Brain microvascular endothelial cell (primary cell): Measurements from ENCODE around the gene TNFRSF1B.

Source experiments
- DNase-seq: peaks from one replicate; pipeline ENCODE4 v3.0.0-alpha.2; 2020
- H3K27ac ChIP-seq: fragments of 250-450 bp; sonication (Bioruptor Pico); 2 replicates; pipeline ENCODE4 v1.5.1; 2020; ENCODE audit warnings: mild to moderate bottlenecking, moderate library complexity
- H3K27me3 ChIP-seq: fragments of 250-450 bp; sonication (Bioruptor Pico); replicated peaks from 2 replicates; pipeline ENCODE4 v1.5.1; 2020; ENCODE audit warnings: mild to moderate bottlenecking
- H3K36me3 ChIP-seq: fragments of 250-450 bp; sonication (Bioruptor Pico); replicated peaks from 2 replicates; pipeline ENCODE4 v1.5.1; 2020; ENCODE audit warnings: mild to moderate bottlenecking
- H3K4me3 ChIP-seq: 2 replicates; pipeline ENCODE4 v1.5.1; 2011; ENCODE audit warnings: low read depth, mild to moderate bottlenecking, control low read depth, low read length, moderate library complexity
- in situ Hi-C: cut with HindIII; loops from 2 replicates; pipeline ENCODE4 v1.10.0; 2017; ENCODE audit warnings: low sequenced_read_pairs, low pct_ligation_motif_present
- TF ChIP-seq, protein P1 (sequence below): IDR thresholded peaks from 2 replicates; pipeline ENCODE4 v1.5.1; 2011; ENCODE audit warnings: low read depth, mild to moderate bottlenecking, moderate library complexity, low read length, control low read depth, inconsistent platforms; ENCODE audit errors: missing control alignments

TNFRSF1B gene

DNA sequence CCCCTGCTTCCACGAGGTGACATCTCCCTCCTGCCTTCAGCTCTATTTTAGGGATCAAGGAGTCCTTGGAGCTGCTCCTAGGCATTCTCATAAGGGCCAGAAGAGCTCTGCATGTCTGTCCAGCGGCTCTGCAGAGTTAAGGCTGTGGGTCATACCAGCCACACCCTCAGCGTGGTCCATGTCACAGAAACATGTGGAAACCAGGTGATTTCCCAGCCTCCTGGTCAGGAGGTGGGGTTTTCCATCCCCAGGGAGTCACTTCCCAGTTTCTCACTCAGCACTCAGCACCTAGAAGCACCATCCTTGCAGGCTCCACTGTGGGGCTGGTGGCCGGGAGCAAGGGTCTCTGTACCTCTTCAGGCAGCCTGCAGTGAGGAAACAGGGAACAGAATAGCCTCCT is 1.4 kb upstream of the TNFRSF1B start:
- TF ChIP-seq, protein P1, sequence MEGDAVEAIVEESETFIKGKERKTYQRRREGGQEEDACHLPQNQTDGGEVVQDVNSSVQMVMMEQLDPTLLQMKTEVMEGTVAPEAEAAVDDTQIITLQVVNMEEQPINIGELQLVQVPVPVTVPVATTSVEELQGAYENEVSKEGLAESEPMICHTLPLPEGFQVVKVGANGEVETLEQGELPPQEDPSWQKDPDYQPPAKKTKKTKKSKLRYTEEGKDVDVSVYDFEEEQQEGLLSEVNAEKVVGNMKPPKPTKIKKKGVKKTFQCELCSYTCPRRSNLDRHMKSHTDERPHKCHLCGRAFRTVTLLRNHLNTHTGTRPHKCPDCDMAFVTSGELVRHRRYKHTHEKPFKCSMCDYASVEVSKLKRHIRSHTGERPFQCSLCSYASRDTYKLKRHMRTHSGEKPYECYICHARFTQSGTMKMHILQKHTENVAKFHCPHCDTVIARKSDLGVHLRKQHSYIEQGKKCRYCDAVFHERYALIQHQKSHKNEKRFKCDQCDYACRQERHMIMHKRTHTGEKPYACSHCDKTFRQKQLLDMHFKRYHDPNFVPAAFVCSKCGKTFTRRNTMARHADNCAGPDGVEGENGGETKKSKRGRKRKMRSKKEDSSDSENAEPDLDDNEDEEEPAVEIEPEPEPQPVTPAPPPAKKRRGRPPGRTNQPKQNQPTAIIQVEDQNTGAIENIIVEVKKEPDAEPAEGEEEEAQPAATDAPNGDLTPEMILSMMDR: no peak
- Histone ChIP-seq H3K4me3 (no peak overlapping the region), H3K36me3 (no peaks in the 10 kb centered on the region), H3K27me3 (no peaks in the 10 kb centered on the region), H3K27ac (no peak overlapping the region)
- in situ Hi-C loops: no loop called here
- no peak for DNase-seq

GRCh38 chr1:12167493-12168429 is 970 bp downstream of the TNFRSF1B start:
- in situ Hi-C loops: no loop called here
- TF ChIP-seq, protein P1: no peak
- H3K4me3 ChIP-seq: peak overlapping the region; percentile 53
- H3K27ac ChIP-seq: no peak overlapping the region
- DNase-seq: no peak
- H3K27me3 ChIP-seq: no peaks in the 10 kb centered on the region
- no peaks in the 10 kb centered on the region for H3K36me3 ChIP-seq

- no peaks in the 10 kb centered on the region for H3K27me3 ChIP-seq
- DNase-seq: no peak
- in situ Hi-C loops: no loop called here
- peak overlapping the region; percentile 53 for H3K4me3 ChIP-seq
- H3K27ac ChIP-seq: no peak overlapping the region
- TF ChIP-seq, protein P1: no peak
- no peaks in the 10 kb centered on the region for H3K36me3 ChIP-seq
Measured at GRCh38 chr1:12168451-12169160, 1.8 kb downstream of the TNFRSF1B start.

DNA sequence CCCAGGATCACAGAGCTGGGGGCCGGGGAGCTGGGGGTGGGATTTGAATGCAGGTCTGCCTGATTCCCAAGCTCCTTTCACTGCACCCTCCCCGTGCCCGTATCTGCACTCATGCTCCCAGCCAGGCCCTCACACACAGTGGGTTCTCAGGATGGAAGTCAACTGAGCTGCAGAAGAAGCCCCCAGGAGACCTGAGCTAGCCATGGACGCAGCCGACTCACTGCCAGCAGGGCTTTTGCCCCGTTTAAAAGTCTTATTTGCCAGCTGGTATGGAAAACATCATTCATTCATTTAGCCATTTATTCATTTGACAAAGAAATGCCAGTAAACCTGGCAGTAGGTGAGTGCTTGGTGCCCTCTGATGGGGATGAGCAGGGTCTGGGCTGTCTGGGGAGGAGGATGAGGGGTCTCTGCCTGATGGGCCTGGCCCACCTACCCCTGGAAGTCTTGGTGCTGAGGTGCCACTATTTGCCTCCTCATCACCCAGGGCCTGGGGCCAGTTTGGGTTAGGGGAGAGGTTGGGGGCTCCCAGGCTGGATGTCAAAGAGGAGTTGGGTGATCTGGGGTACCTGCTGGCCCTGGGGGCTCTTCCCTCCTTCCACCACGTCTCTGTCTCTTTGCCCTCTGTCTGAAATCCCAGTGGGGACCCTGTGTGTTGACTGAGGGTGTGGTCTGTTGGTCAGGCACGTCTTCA is 2.8 kb downstream of the TNFRSF1B start:
- in situ Hi-C loops: no loop called here
- H3K27me3 ChIP-seq: no peaks in the 10 kb centered on the region
- H3K4me3 ChIP-seq: no peak overlapping the region
- TF ChIP-seq, protein P1: no peak
- no peak for DNase-seq
- no peaks in the 10 kb centered on the region for H3K36me3 ChIP-seq
- H3K27ac ChIP-seq: no peak overlapping the region

GRCh38 chr1:12170263-12170671 is 3.5 kb downstream of the TNFRSF1B start:
- Histone ChIP-seq H3K4me3 (no peak overlapping the region), H3K36me3 (no peaks in the 10 kb centered on the region), H3K27ac (no peak overlapping the region), H3K27me3 (no peaks in the 10 kb centered on the region)
- in situ Hi-C loops: no loop called here
- no peak for DNase-seq
- TF ChIP-seq, protein P1: no peak
